Spinal cord (tissue), 10 donors: ENCODE measurements around the gene ESYT3. TPM values are rescaled to one million over a fixed set of nuclear protein-coding genes. Genes with fewer than 3 reads are reported as not detected.

Source experiments
- DNase-seq, 6 donors: peaks; one replicate each; pipeline versions ENCODE4 v3.0.0 to v3.0.0-alpha.2; 2013 to 2015; ENCODE audit warnings: low spot score in 6 of 6, low read depth in 4 of 6
- H3K27ac ChIP-seq: one replicate; pipeline ENCODE4 v1.5.1; 2013; ENCODE audit warnings: low read depth, low read length, control low read depth
- H3K27me3 ChIP-seq: one replicate; pipeline ENCODE4 v1.6.1; 2013; ENCODE audit warnings: low read length; ENCODE audit not compliant: control insufficient read depth, insufficient read depth
- H3K36me3 ChIP-seq: one replicate; pipeline ENCODE4 v1.6.1; 2013; ENCODE audit warnings: low read length; ENCODE audit not compliant: control insufficient read depth, insufficient read depth
- H3K4me1 ChIP-seq: one replicate; pipeline ENCODE4 v1.6.1; 2013; ENCODE audit warnings: low read length; ENCODE audit not compliant: control insufficient read depth, insufficient read depth
- H3K4me3 ChIP-seq: one replicate; pipeline ENCODE4 v1.5.1; 2013; ENCODE audit warnings: low read depth, low read length, control low read depth
- H3K9me3 ChIP-seq: one replicate; pipeline ENCODE4 v1.6.1; 2013; ENCODE audit warnings: low read length; ENCODE audit not compliant: control insufficient read depth, insufficient read depth
- WGBS: methylation state at CpG from one replicate; pipeline ENCODE4 v1.1.5; 2013; ENCODE audit warnings: missing lambda C conversion rate; ENCODE audit not compliant: insufficient coverage; 5-methylcytosine and 5-hydroxymethylcytosine counted together
- polyA plus RNA-seq, 2 donors: library from polyadenylated mRNA; unstranded; fragments of 120-200 nt; gene quantifications; one replicate each; pipeline ENCODE4 v1.2.1, GENCODE V29; 2013; ENCODE audit not compliant: insufficient read length in 2 of 2
- total RNA-seq, 2 donors: library from RNA; depleted of rRNA in 1 of 2; stranded (reverse); fragments of 120-200 nt in 1 of 2; fragments of >200 nt in 1 of 2; gene quantifications; one replicate each; pipeline versions ENCODE4 v1.2.3 to v1.2.4, GENCODE V29; 2013 to 2014
- donor health status: healthy.

The ESYT3 gene
- total and polyA plus RNA-seq, 4 donors, result 4.3 to 6.7 (median 5.7) TPM

DNA sequence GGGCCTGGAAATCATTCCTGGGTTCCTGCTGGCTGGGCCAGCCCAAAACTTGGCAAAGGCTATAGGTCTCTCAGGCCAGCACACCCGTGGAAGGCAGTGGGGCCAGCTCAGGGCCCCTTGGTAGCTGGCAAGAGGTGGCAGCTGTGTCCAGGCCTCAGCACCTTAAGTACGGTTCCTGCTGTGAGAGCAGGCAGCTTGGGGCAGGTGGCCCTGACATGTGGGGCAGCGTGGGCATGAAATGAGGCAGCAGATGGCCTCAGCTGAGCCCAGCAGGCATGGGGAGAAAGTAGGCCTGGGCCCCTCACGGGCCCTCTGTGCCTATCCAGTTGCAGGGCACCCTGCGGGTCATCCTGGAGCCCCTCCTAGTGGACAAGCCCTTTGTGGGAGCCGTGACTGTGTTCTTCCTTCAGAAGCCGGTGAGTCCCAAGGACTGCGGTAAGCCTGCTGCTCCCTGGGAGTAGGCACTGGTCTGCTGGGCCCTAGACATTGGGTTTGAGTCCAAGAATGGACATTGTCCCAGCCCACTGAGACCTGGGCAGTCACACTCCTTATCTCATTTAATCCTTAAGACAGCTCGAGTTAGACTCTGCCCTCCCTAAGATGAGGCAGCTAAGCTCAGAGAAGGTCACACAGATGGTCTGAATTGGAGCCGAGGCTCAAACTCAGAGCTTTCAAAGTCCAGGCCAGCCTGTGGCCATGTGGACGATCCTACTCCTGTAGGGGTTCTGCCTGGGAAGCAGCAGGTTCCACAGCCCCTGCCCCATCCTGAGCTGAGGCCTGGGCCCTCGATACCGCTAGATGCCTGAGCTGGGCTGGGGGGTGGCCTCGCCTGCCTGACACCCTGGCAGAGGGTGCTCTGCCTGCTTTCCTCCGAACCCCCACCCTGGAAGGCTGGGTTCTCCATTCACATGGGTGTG, 25.5 kb downstream of the ESYT3 start:
- no peak for DNase-seq
- H3K27me3 ChIP-seq, result no peaks in the 10 kb centered on the region
- no peaks in the 10 kb centered on the region for H3K4me1 ChIP-seq
- H3K27ac ChIP-seq, result no peak overlapping the region
- WGBS, result 84% methylated on average over 15 of the region's 15 CpGs
- H3K9me3 ChIP-seq, result no peaks in the 10 kb centered on the region
- H3K36me3 ChIP-seq, result peaks cover 21% of the 10 kb centered on the region
- H3K4me3 ChIP-seq, result no peak overlapping the region

DNA sequence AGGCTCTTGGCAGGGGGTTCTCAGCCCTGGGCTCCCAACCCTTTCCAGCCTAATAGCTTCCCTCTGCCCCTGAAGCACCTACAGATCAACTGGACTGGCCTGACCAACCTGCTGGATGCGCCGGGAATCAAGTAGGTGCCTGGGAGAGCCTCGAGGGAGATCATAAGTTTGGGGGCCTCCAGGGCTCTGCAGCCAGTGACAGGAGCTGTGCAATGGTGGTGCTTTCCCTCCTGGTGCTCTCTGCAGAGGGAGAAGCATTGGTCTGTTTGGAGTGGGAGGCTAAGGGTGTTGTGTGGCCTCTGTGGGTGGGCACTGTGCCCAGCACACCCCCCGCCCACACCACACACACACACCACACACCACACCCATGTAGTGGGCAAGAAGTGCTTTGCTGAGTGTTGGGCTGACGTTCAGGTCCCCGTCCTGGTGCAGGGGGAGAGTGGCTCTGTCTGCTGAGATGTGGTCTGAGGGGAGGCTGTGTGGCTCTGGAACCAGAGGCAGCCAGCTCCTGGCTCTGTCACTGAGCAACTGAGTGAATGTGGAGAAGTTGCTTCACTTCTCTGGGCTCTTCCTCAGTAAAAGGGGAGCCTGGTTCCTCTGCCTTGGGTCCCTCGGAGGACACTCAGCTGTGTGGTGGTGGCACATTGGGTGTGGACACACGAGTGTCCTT, 26.3 kb downstream of the ESYT3 start:
- Histone ChIP-seq H3K27ac (no peak overlapping the region), H3K4me3 (no peak overlapping the region), H3K36me3 (peaks cover 23% of the 10 kb centered on the region), H3K4me1 (no peaks in the 10 kb centered on the region), H3K9me3 (no peaks in the 10 kb centered on the region), H3K27me3 (no peaks in the 10 kb centered on the region)
- DNase-seq, result no peak
- WGBS, result 78% methylated on average over 5 of the region's 8 CpGs

DNA sequence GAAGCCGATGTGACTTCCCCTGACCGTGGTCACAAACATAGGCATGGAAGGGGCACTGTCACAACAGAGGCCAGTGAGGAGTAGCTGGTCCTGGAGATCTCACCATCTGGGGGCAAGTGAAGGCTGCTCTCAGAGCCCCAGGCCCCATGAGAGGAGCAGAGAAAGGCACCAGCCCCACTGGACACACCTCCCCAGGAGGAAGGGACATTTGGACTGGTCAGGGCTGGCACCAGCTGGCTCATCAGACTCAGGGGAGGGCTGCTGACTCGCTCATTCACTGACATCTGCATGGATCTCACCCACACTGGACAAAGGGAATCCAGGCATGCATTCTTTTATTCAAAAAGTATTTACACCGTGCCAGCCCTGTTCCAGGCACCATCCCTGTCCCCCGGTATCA, 26.8 kb downstream of the ESYT3 start:
- H3K27ac ChIP-seq, result no peak overlapping the region
- H3K9me3 ChIP-seq, result no peaks in the 10 kb centered on the region
- H3K36me3 ChIP-seq, result peaks cover 23% of the 10 kb centered on the region
- WGBS, result 66% methylated on average over 4 of the region's 5 CpGs
- H3K27me3 ChIP-seq, result no peaks in the 10 kb centered on the region
- no peak for DNase-seq
- no peak overlapping the region for H3K4me3 ChIP-seq
- H3K4me1 ChIP-seq, result no peaks in the 10 kb centered on the region

- no peaks in the 10 kb centered on the region for H3K4me1 ChIP-seq
- DNase-seq, result no peak
- 78% methylated on average over 1 of the region's 4 CpGs for WGBS
- no peaks in the 10 kb centered on the region for H3K9me3 ChIP-seq
- H3K36me3 ChIP-seq, result peaks cover 23% of the 10 kb centered on the region
- no peak overlapping the region for H3K27ac ChIP-seq
- H3K4me3 ChIP-seq, result no peak overlapping the region
- H3K27me3 ChIP-seq, result no peaks in the 10 kb centered on the region
Measured at GRCh38 chr3:138461896-138462295, 27.5 kb downstream of the ESYT3 start.

GRCh38 chr3:138463724-138464490, 29.5 kb downstream of the ESYT3 start:
- H3K4me1 ChIP-seq, result no peaks in the 10 kb centered on the region
- H3K9me3 ChIP-seq, result no peaks in the 10 kb centered on the region
- H3K36me3 ChIP-seq, result peaks cover 17% of the 10 kb centered on the region
- H3K27me3 ChIP-seq, result no peaks in the 10 kb centered on the region
- no peak overlapping the region for H3K27ac ChIP-seq
- no peak for DNase-seq
- H3K4me3 ChIP-seq, result no peak overlapping the region
- WGBS, result 94% methylated on average over 6 of the region's 6 CpGs

- no peaks in the 10 kb centered on the region for H3K27me3 ChIP-seq
- no peaks in the 10 kb centered on the region for H3K4me1 ChIP-seq
- no peak for DNase-seq
- H3K27ac ChIP-seq, result no peak overlapping the region
- no peak overlapping the region for H3K4me3 ChIP-seq
- WGBS, result 100% methylated on average over 2 of the region's 2 CpGs
- H3K9me3 ChIP-seq, result no peaks in the 10 kb centered on the region
- peaks cover 14% of the 10 kb centered on the region for H3K36me3 ChIP-seq
Measured at GRCh38 chr3:138464491-138464860, 30.1 kb downstream of the ESYT3 start.

GRCh38 chr3:138465451-138465850, 31.0 kb downstream of the ESYT3 start:
- Histone ChIP-seq H3K36me3 (peaks cover 6% of the 10 kb centered on the region), H3K4me1 (no peaks in the 10 kb centered on the region), H3K4me3 (no peak overlapping the region), H3K27ac (no peak overlapping the region), H3K9me3 (no peaks in the 10 kb centered on the region), H3K27me3 (no peaks in the 10 kb centered on the region)
- WGBS, result 96% methylated on average over 2 of the region's 3 CpGs
- DNase-seq, result no peak

- DNase-seq, result no peak
- no peak overlapping the region for H3K27ac ChIP-seq
- no peaks in the 10 kb centered on the region for H3K27me3 ChIP-seq
- H3K4me1 ChIP-seq, result no peaks in the 10 kb centered on the region
- no peaks in the 10 kb centered on the region for H3K9me3 ChIP-seq
- peaks cover 2% of the 10 kb centered on the region for H3K36me3 ChIP-seq
- 79% methylated on average over 2 of the region's 2 CpGs for WGBS
- H3K4me3 ChIP-seq, result no peak overlapping the region
Measured at GRCh38 chr3:138465925-138466324, 31.5 kb downstream of the ESYT3 start.

GRCh38 chr3:138467931-138468330, 33.5 kb downstream of the ESYT3 start:
- WGBS, result 90% methylated on average over 1 of the region's 5 CpGs
- Histone ChIP-seq H3K9me3 (no peaks in the 10 kb centered on the region), H3K36me3 (peaks cover 4% of the 10 kb centered on the region), H3K4me1 (no peaks in the 10 kb centered on the region), H3K27me3 (no peaks in the 10 kb centered on the region), H3K27ac (no peak overlapping the region), H3K4me3 (no peak overlapping the region)
- no peak for DNase-seq
